NCI-H345 (cell line): ENCODE results near the gene QSOX1.

Experiments
- DNase-seq: peaks from one replicate; lab custom pipeline; 2025; lab: John Stamatoyannopoulos, UW

The QSOX1 gene

GRCh38 chr1:180169640-180170195, 15.0 kb downstream of the QSOX1 start:
- DNase-seq = no peak

- no peak for DNase-seq
These were observed 16.0 kb downstream of the QSOX1 start for GRCh38 chr1:180170546-180171151.

- DNase-seq = no peak
These were observed 17.0 kb downstream of the QSOX1 start for GRCh38 chr1:180171691-180172090.

GRCh38 chr1:180173451-180173850, 18.8 kb downstream of the QSOX1 start:
- DNase-seq = no peak

GRCh38 chr1:180173952-180174351, 19.3 kb downstream of the QSOX1 start:
- DNase-seq = no peak

- DNase-seq = no peak
These were observed 20.6 kb downstream of the QSOX1 start for GRCh38 chr1:180175291-180175690.

- no peak for DNase-seq
These were observed 21.1 kb downstream of the QSOX1 start for GRCh38 chr1:180175806-180176205.

GRCh38 chr1:180176965-180177364, 22.3 kb downstream of the QSOX1 start:
- DNase-seq = no peak

GRCh38 chr1:180177931-180178330, 23.3 kb downstream of the QSOX1 start:
- no peak for DNase-seq

GRCh38 chr1:180178511-180179161, 24.0 kb downstream of the QSOX1 start:
- DNase-seq = peak; percentile 46

- no peak for DNase-seq
These were observed 24.7 kb downstream of the QSOX1 start for GRCh38 chr1:180179162-180179957.

GRCh38 chr1:180181048-180181447, 26.4 kb downstream of the QSOX1 start:
- DNase-seq = peak; percentile 30

GRCh38 chr1:180181996-180182642, 27.4 kb downstream of the QSOX1 start:
- no peak for DNase-seq

GRCh38 chr1:180182643-180183311, 28.1 kb downstream of the QSOX1 start:
- no peak for DNase-seq

GRCh38 chr1:180183426-180183825, 28.8 kb downstream of the QSOX1 start:
- no peak for DNase-seq

- DNase-seq = no peak
These were observed 29.4 kb downstream of the QSOX1 start for GRCh38 chr1:180184041-180184440.

- DNase-seq = no peak
These were observed 30.6 kb downstream of the QSOX1 start for GRCh38 chr1:180185281-180185680.

- DNase-seq = no peak
These were observed 31.4 kb downstream of the QSOX1 start for GRCh38 chr1:180185971-180186645.

- no peak for DNase-seq
These were observed 32.2 kb downstream of the QSOX1 start for GRCh38 chr1:180186831-180187230.

GRCh38 chr1:180187626-180188025, 33.0 kb downstream of the QSOX1 start:
- DNase-seq = no peak

GRCh38 chr1:180188091-180188506, 33.4 kb downstream of the QSOX1 start:
- DNase-seq = peak; percentile 2
